Mucosa of gallbladder (tissue), 1 donor: Measurements from ENCODE around the gene UNC119B. TPM values are rescaled to one million over a fixed set of nuclear protein-coding genes. Genes with fewer than 3 reads are reported as not detected.

Experiments used
- DNase-seq: peaks from one replicate; pipeline ENCODE4 v3.0.0-alpha.2; 2020; ENCODE audit warnings: low spot score
- total RNA-seq: library from RNA; stranded (reverse); gene quantifications from one replicate; pipeline ENCODE4 v1.2.1, GENCODE V29; 2021
- donor health status: DM: no; HTN: no; CAD: no.

The UNC119B gene
- total RNA-seq, 1 donor from 2014 or later = 51.7 TPM

DNA sequence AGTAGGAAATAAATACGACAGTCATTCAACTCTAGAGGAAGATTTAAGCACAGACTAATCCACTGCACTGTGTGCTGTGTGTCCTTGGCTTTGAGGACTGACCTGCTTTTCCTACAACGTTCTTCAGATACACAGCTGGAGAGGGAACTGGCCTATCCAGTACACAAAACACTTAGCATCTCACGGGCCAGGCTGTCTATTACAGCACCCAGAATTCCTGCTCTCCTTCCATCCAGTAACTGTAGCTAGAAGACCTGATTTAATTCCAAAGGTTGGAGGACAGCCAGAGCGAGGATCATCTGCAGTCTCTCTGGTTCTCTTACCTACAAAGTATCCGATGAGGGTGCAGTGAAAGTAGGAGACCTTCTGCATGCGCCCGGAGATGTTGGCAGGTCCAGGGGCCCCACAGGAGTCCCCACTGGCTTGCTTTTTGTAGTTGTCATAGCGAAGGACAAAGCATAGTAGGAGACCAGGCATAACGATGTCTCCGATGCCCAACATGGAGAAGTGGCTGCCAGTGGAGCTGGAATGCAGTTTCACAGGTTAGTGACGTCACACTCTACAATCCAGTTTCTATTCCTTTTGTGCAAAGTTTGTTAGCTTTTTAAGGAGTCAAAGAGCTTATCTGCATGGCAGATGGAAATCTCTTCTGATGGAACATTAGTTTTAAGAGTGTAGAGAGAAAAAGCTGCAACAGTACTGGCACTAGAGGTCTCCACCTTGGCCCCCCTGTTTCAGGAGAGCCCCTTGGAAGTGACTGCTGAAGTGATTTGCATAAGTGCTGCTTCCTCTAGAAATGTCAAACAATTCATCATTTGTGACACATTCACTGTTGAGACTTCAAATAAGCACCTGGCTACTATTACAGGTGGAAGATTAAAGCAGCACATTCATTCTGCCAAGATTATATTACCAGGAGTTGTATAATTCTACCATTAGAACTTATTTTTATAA lies 57.1 kb downstream of the UNC119B start:
- DNase-seq = no peak

GRCh38 chr12:120771097-120771496 lies 60.8 kb downstream of the UNC119B start:
- no peak for DNase-seq

Other genes with a start within 250 kb of the UNC119B start
- gene SRSF9, start 240.7 kb upstream of the UNC119B start, total RNA-seq = 134 TPM
- gene DYNLL1, start 214.3 kb upstream of the UNC119B start, total RNA-seq = 393 TPM
- 31.6 TPM for gene COQ5, start 181.3 kb upstream of the UNC119B start, total RNA-seq
- gene RNF10, start 176.1 kb upstream of the UNC119B start, total RNA-seq = 195 TPM
- gene POP5, start 129.1 kb upstream of the UNC119B start, total RNA-seq = 50.9 TPM
- gene CABP1, start 69.8 kb upstream of the UNC119B start, total RNA-seq = 2.3 TPM
- 335 TPM for gene MLEC, start 23.3 kb upstream of the UNC119B start, total RNA-seq
- gene ACADS, start 15.4 kb downstream of the UNC119B start, total RNA-seq = 36.9 TPM
- gene SPPL3, start 193.9 kb downstream of the UNC119B start, total RNA-seq = 50.7 TPM